B cell (primary cell): Measurements from ENCODE around the gene SMC1B. TPM values are rescaled to one million over a fixed set of nuclear protein-coding genes. Genes with fewer than 3 reads are reported as not detected.
A peak's percentile ranks its signal among the peaks of the same experiment; 100 is the strongest.

ENCODE experiments used
- ATAC-seq: fragments of 200-7000 bp; cut with Tn5 transposase; one replicate; pipeline ENCODE4 v1.10.0; 2021; ENCODE audit warnings: low read depth, mild to moderate bottlenecking, moderate number of reproducible peaks, moderate library complexity
- CTCF ChIA-PET: fragments of 350-600 bp; sonication (Branson Sonifier 250); formaldehyde crosslinking; loops from one replicate; lab custom pipeline; 2021; ENCODE audit warnings: antibody characterized with exemption, inconsistent platforms; lab: Charles Lee
- POLR2A ChIA-PET: fragments of 350-600 bp; sonication (Branson Sonifier 250); formaldehyde crosslinking; loops from one replicate; lab custom pipeline; 2021; ENCODE audit warnings: antibody characterized with exemption; lab: Charles Lee
- DNase-seq: peaks from one replicate; pipeline ENCODE4 v3.0.0; 2013
- H2AFZ ChIP-seq: 2 replicates; pipeline ENCODE4 v1.6.1; 2012; ENCODE audit warnings: mild to moderate bottlenecking, low read depth, low read length; ENCODE audit not compliant: insufficient read depth, poor library complexity, severe bottlenecking
- H3K27ac ChIP-seq, 2 donors: 1 replicate in 1 of 2; 2 replicates in 1 of 2; pipeline ENCODE4 v1.5.1; 2012 to 2013; ENCODE audit warnings: low read length in 2 of 2, mild to moderate bottlenecking in 2 of 2, moderate library complexity in 1 of 2
- H3K27me3 ChIP-seq, 4 experiments: fragments of 200-600 bp in 1 of 4; sonication (generic) in 1 of 4; replicated peaks in 1 of 4; 1 replicate in 2 of 4; 2 replicates in 2 of 4; pipeline versions ENCODE4 v1.6.1 to v1.7.0; 2013 to 2016; ENCODE audit warnings: low read length in 3 of 4, mild to moderate bottlenecking in 2 of 4, mixed read lengths in 1 of 4, moderate library complexity in 1 of 4; ENCODE audit not compliant: insufficient read depth in 4 of 4, control insufficient read depth in 3 of 4; ENCODE audit errors: control extremely low read depth in 1 of 4
- H3K36me3 ChIP-seq, 2 experiments: replicated peaks in 1 of 2; 1 replicate in 1 of 2; 2 replicates in 1 of 2; pipeline versions ENCODE4 v1.6.1 to v1.7.1; 2013; ENCODE audit warnings: low read length in 1 of 2; ENCODE audit not compliant: insufficient read depth in 2 of 2, control insufficient read depth in 1 of 2; ENCODE audit errors: control extremely low read depth in 1 of 2, extremely low read depth in 1 of 2
- H3K4me1 ChIP-seq, 2 donors: fragments of 200-600 bp in 1 of 2; sonication (generic) in 1 of 2; 1 replicate in 1 of 2; 2 replicates in 1 of 2; pipeline versions ENCODE4 v1.5.1 to v1.6.1; 2013 to 2017; ENCODE audit warnings: low read length in 2 of 2; ENCODE audit not compliant: control insufficient read depth in 2 of 2, insufficient read depth in 2 of 2
- H3K4me2 ChIP-seq: replicated peaks from 2 replicates; pipeline ENCODE3; 2012; ENCODE audit warnings: mild to moderate bottlenecking, low read depth, low read length; ENCODE audit not compliant: poor library complexity, severe bottlenecking
- H3K4me3 ChIP-seq, 5 experiments: fragments of 200-600 bp in 1 of 5; sonication (generic) in 1 of 5; 1 replicate in 3 of 5; 2 replicates in 2 of 5; pipeline versions ENCODE4 v1.5.1 to v1.7.0; 2011 to 2016; ENCODE audit warnings: low read length in 4 of 5, mild to moderate bottlenecking in 4 of 5, low read depth in 2 of 5, control low read depth in 1 of 5, moderate library complexity in 1 of 5; ENCODE audit not compliant: insufficient read depth in 1 of 5; ENCODE audit errors: control extremely low read depth in 1 of 5, extremely low read depth in 1 of 5
- H3K79me2 ChIP-seq: fragments of 200-600 bp; sonication (generic); one replicate; pipeline ENCODE4 v1.6.0; 2016; ENCODE audit warnings: low read length; ENCODE audit not compliant: control insufficient read depth, insufficient read depth
- H3K9ac ChIP-seq: fragments of 200-600 bp; sonication (generic); 2 replicates; pipeline ENCODE4 v1.6.1; 2017; ENCODE audit warnings: mild to moderate bottlenecking, low read length, moderate library complexity
- H3K9me3 ChIP-seq, 3 donors: one replicate each; pipeline versions ENCODE4 v1.6.1 to v1.7.1; 2013; ENCODE audit warnings: low read length in 2 of 3; ENCODE audit not compliant: control insufficient read depth in 2 of 3, insufficient read depth in 1 of 3; ENCODE audit errors: control extremely low read depth in 1 of 3
- H4K20me1 ChIP-seq: 2 replicates; pipeline ENCODE4 v1.6.0; 2012; ENCODE audit warnings: mild to moderate bottlenecking, low read length; ENCODE audit not compliant: insufficient read depth, control insufficient read depth, poor library complexity, severe bottlenecking
- H3K27ac Mint-ChIP-seq: one replicate; pipeline ENCODE4 v1.8.0; 2021; ENCODE audit warnings: mixed read lengths
- H3K27me3 Mint-ChIP-seq: one replicate; pipeline ENCODE4 v1.8.0; 2021; ENCODE audit warnings: mixed read lengths
- H3K4me1 Mint-ChIP-seq: one replicate; pipeline ENCODE4 v1.8.0; 2021; ENCODE audit warnings: mixed read lengths
- H3K4me3 Mint-ChIP-seq: one replicate; pipeline ENCODE4 v1.8.0; 2021; ENCODE audit warnings: mixed read lengths
- H3K9me3 Mint-ChIP-seq: one replicate; pipeline ENCODE4 v1.8.0; 2022; ENCODE audit warnings: mixed read lengths; ENCODE audit not compliant: insufficient read depth
- CTCF ChIP-seq: fragments of 200-600 bp; IDR thresholded peaks from one replicate; pipeline ENCODE4 v1.8.0; 2022; ENCODE audit warnings: antibody characterized with exemption, mild to moderate bottlenecking
- EZH2 ChIP-seq: IDR thresholded peaks from 2 replicates; pipeline ENCODE4 v1.6.1; 2012; ENCODE audit warnings: borderline replicate concordance, low read depth, mild to moderate bottlenecking, moderate library complexity, low read length; ENCODE audit not compliant: insufficient read depth, poor library complexity, severe bottlenecking
- WGBS: methylation state at CpG from one replicate; pipeline ENCODE4 v1.1.5; 2013; ENCODE audit warnings: missing lambda C conversion rate; ENCODE audit not compliant: insufficient coverage; 5-methylcytosine and 5-hydroxymethylcytosine counted together
- intact Hi-C: fragments of 100-400 bp; cut with micrococcal nuclease; formaldehyde crosslinking; loops from one replicate; pipeline ENCODE4 v1.10.0; 2022
- polyA plus RNA-seq: library from polyadenylated mRNA; depleted of rRNA; stranded (reverse); fragments of >200 nt; gene quantifications from 2 replicates; pipeline ENCODE4 v1.2.3, GENCODE V29; 2012
- total RNA-seq, 2 donors: library from RNA; stranded (reverse); fragments of 120-200 nt in 1 of 2; gene quantifications; 1 replicate in 1 of 2; 2 replicates in 1 of 2; pipeline versions ENCODE4 v1.2.3 to v1.2.4, GENCODE V29; 2013 to 2022

The SMC1B gene
- total and polyA plus RNA-seq, 2 donors (not counting 1 experiment from before 2014, with no cell fraction given) = 0.07 TPM; not detected in 1

- no peak overlapping the region for H2AFZ ChIP-seq
- no peaks in the 10 kb centered on the region for H3K27me3 Mint-ChIP-seq
- H3K4me3 ChIP-seq = no peak overlapping the region
- no peaks in the 10 kb centered on the region for H3K79me2 ChIP-seq
- no peaks in the 10 kb centered on the region for H3K36me3 ChIP-seq
- H3K4me1 ChIP-seq = peaks cover 7 to 27% of the 10 kb centered on the region in 2 donors
- 85% methylated on average over 7 of the region's 10 CpGs for WGBS
- peaks cover 0 to 6% (median 0%) of the 10 kb centered on the region in 4 experiments for H3K27me3 ChIP-seq
- ATAC-seq = no peak
- H3K4me2 ChIP-seq = peak overlapping the region; percentile 40
- peaks cover 24% of the 10 kb centered on the region for H3K4me1 Mint-ChIP-seq
- ChIA-PET POLR2A (no interaction called here), CTCF (no interaction called here)
- H4K20me1 ChIP-seq = no peaks in the 10 kb centered on the region
- peaks cover 7% of the 10 kb centered on the region for H3K9me3 Mint-ChIP-seq
- H3K9me3 ChIP-seq = peaks cover 0 to 12% (median 6%) of the 10 kb centered on the region in 3 donors
- DNase-seq = no peak
- TF ChIP-seq CTCF (no peak), EZH2 (no peak)
- H3K4me3 Mint-ChIP-seq = peak overlapping the region; percentile 56
- peak overlapping the region; percentile 42 for H3K27ac Mint-ChIP-seq
- H3K27ac ChIP-seq = no peak overlapping the region
- H3K9ac ChIP-seq = no peak overlapping the region
- intact Hi-C loops = no loop called here
Observed at GRCh38 chr22:45429424-45429823, 16.0 kb upstream of the SMC1B start.

GRCh38 chr22:45428391-45429385 is 15.3 kb upstream of the SMC1B start:
- ATAC-seq = no peak
- CTCF ChIA-PET = no interaction called here
- H3K4me3 Mint-ChIP-seq = peak overlapping the region; percentile 56

More at GRCh38 chr22:45428391-45429385, 15.3 kb upstream of the SMC1B start:
- peaks cover 24% of the 10 kb centered on the region for H3K4me1 Mint-ChIP-seq
- no peaks in the 10 kb centered on the region for H3K27me3 Mint-ChIP-seq
- peak overlapping the region; percentile 42 for H3K27ac Mint-ChIP-seq
- TF ChIP-seq CTCF = no peak
- no peak for TF ChIP-seq EZH2
- H3K9ac ChIP-seq = no peak overlapping the region
- H3K4me1 ChIP-seq = peaks cover 7 to 27% of the 10 kb centered on the region in 2 donors
- H4K20me1 ChIP-seq = no peaks in the 10 kb centered on the region
- intact Hi-C loops = no loop called here
- peak overlapping the region; percentile 40 for H3K4me2 ChIP-seq
- peaks cover 7% of the 10 kb centered on the region for H3K9me3 Mint-ChIP-seq
- peaks cover 0 to 6% (median 0%) of the 10 kb centered on the region in 4 experiments for H3K27me3 ChIP-seq
- no peak for DNase-seq
- no peak overlapping the region for H3K27ac ChIP-seq
- peak overlapping the region in 1 of 5 experiments; percentile 5 for H3K4me3 ChIP-seq
- H2AFZ ChIP-seq = no peak overlapping the region
- no peaks in the 10 kb centered on the region for H3K36me3 ChIP-seq
- H3K79me2 ChIP-seq = no peaks in the 10 kb centered on the region
- peaks cover 0 to 12% (median 6%) of the 10 kb centered on the region in 3 donors for H3K9me3 ChIP-seq
- WGBS = 86% methylated on average over 19 of the region's 19 CpGs
- POLR2A ChIA-PET = no interaction called here
